OCI-LY7 (cell line): ENCODE results near the gene HRH1. TPM values are rescaled to one million over a fixed set of nuclear protein-coding genes. Genes with fewer than 3 reads are reported as not detected.

Experiments
- BruUV-seq: library from RNA; stranded (reverse); fragments of 400-500 nt; replicated peaks from 2 replicates; lab custom pipeline; 2021; lab: Mats Ljungman, UMichigan
- CTCF ChIA-PET: fragments of 300-600 bp; sonication (Branson Sonifier 250); formaldehyde crosslinking; loops from one replicate; lab custom pipeline; 2022; ENCODE audit warnings: antibody characterized with exemption; ENCODE audit not compliant: unreplicated experiment; lab: Charles Lee
- POLR2A ChIA-PET: fragments of 300-600 bp; sonication (Branson Sonifier 250); formaldehyde crosslinking; loops from one replicate; lab custom pipeline; 2022; ENCODE audit warnings: antibody characterized with exemption; lab: Charles Lee
- DNase-seq: peaks from one replicate; pipeline ENCODE4 v3.0.0-alpha.2; 2015; ENCODE audit warnings: low spot score
- H2AFZ ChIP-seq: fragments of 200-600 bp; sonication (generic), shearing (Covaris generic); 2 replicates; pipeline ENCODE4 v1.6.1; 2014; ENCODE audit warnings: mild to moderate bottlenecking, antibody characterized with exemption, low read length, moderate library complexity
- H3K27ac ChIP-seq: fragments of 200-600 bp; sonication (generic); 2 replicates; pipeline ENCODE4 v1.5.1; 2014; ENCODE audit warnings: mixed run types, low read depth, mild to moderate bottlenecking, moderate library complexity, low read length, inconsistent platforms; ENCODE audit not compliant: poor library complexity, severe bottlenecking
- H3K36me3 ChIP-seq: fragments of 200-600 bp; sonication (generic); 2 replicates; pipeline ENCODE4 v1.6.1; 2014; ENCODE audit warnings: mild to moderate bottlenecking, antibody characterized with exemption, low read length, moderate library complexity, mixed read lengths; ENCODE audit not compliant: insufficient read depth
- H3K4me1 ChIP-seq: fragments of 200-600 bp; sonication (generic); 2 replicates; pipeline ENCODE4 v1.5.1; 2014; ENCODE audit warnings: mild to moderate bottlenecking, low read length; ENCODE audit not compliant: insufficient read depth, poor library complexity, severe bottlenecking
- H3K4me2 ChIP-seq: fragments of 200-600 bp; sonication (generic); 2 replicates; pipeline ENCODE4 v1.6.1; 2014; ENCODE audit warnings: mild to moderate bottlenecking, low read length
- H3K4me3 ChIP-seq: fragments of 200-600 bp; sonication (generic); 2 replicates; pipeline ENCODE4 v1.5.1; 2014; ENCODE audit warnings: mild to moderate bottlenecking, low read depth, low read length; ENCODE audit not compliant: poor library complexity, severe bottlenecking
- H3K79me2 ChIP-seq: fragments of 200-600 bp; sonication (generic); 2 replicates; pipeline ENCODE4 v1.6.1; 2016; ENCODE audit warnings: low read depth, mild to moderate bottlenecking, low read length, moderate library complexity, mixed read lengths; ENCODE audit not compliant: insufficient read depth
- H3K9me2 ChIP-seq: fragments of 200-600 bp; sonication (generic); 2 replicates; pipeline ENCODE4 v1.6.1; 2016; ENCODE audit warnings: mild to moderate bottlenecking, low read length, mixed read lengths; ENCODE audit not compliant: insufficient read depth
- H3K9me3 ChIP-seq: fragments of 200-600 bp; sonication (generic); 2 replicates; pipeline ENCODE4 v1.6.1; 2014; ENCODE audit warnings: mild to moderate bottlenecking, mixed run types, low read length, mixed read lengths
- H4K20me1 ChIP-seq: fragments of 200-600 bp; sonication (generic); 2 replicates; pipeline ENCODE4 v1.6.1; 2014; ENCODE audit warnings: mild to moderate bottlenecking, antibody characterized with exemption, low read length, moderate library complexity, mixed read lengths; ENCODE audit not compliant: insufficient read depth
- CTCF ChIP-seq: fragments of 200-600 bp; sonication (generic); conservative IDR thresholded peaks from 2 replicates; pipeline ENCODE4 v1.5.1; 2014; ENCODE audit warnings: mild to moderate bottlenecking, antibody characterized with exemption, low read length, moderate library complexity, mixed read lengths
- EZH2phosphoT487 ChIP-seq: fragments of 200-600 bp; sonication (generic); IDR thresholded peaks from 2 replicates; pipeline ENCODE4 v1.6.1; 2018; ENCODE audit warnings: low read depth, borderline replicate concordance, mild to moderate bottlenecking, mixed run types, antibody characterized with exemption, low read length, moderate library complexity, mixed read lengths
- intact Hi-C: fragments of 100-400 bp; cut with micrococcal nuclease; formaldehyde crosslinking; loops from one replicate; pipeline ENCODE4 v1.10.0; 2022; ENCODE audit not compliant: unreplicated experiment
- total RNA-seq, 2 experiments: library from RNA; depleted of rRNA in 1 of 2; stranded (reverse); fragments of >200 nt in 1 of 2; shearing (Covaris generic) in 1 of 2; gene quantifications; 2 replicates each; pipeline ENCODE4 v1.2.3, GENCODE V29; 2014 to 2022

HRH1 gene
- total RNA-seq, 2 experiments from 2014 or later: not detected

DNA sequence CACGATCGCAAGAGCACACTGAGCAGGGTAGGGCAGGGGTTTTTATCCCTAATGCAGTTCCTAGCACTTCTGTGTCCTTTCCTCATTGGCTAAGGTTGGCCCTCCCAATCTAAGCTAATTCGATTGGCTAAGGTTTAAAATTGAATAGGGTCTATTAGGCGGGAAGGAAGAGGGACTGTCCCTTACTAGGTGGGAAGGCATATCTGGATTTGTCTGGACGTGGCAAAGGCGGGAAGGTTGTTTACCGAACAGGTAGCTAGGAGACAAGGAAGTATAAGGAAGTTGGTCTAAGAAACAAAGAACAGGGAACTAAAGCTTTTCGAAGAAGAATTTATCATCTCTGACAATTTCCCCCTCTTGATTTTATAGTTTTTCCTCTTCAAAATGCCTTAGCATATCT lies 93.1 kb downstream of the HRH1 start:
- no peaks in the 10 kb centered on the region for H3K36me3 ChIP-seq
- POLR2A ChIA-PET: no interaction called here
- H2AFZ ChIP-seq: no peak overlapping the region
- no peaks in the 10 kb centered on the region for H3K79me2 ChIP-seq
- no peak overlapping the region for H3K27ac ChIP-seq
- intact Hi-C loops: no loop called here
- H3K4me1 ChIP-seq: no peaks in the 10 kb centered on the region
- H4K20me1 ChIP-seq: no peaks in the 10 kb centered on the region
- DNase-seq: no peak
- no TSS peak for BruUV-seq
- H3K9me2 ChIP-seq: no peaks in the 10 kb centered on the region
- H3K9me3 ChIP-seq: no peaks in the 10 kb centered on the region
- TF ChIP-seq CTCF (no peak), EZH2phosphoT487 (no peak)
- CTCF ChIA-PET: no interaction called here
- H3K4me2 ChIP-seq: no peak overlapping the region
- H3K4me3 ChIP-seq: no peak overlapping the region

DNA sequence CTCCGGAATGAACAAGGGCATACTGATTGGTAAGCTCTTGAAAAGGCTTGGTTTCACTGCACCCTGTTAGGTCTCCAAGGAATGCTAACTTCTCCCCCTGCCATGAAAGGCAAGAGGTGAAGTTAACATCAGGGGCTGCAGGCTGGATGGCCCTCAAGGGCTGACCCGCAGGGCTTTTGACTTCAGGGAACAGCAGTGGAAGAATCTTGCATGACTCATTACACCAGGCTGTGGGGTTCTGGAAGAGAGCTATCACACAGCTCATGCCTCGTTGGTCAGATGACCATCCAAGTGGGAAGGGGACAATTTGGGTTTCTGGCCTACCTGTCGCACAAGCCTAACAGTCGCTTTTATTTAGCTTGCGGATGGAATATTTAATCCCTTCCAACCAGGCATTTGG lies 94.3 kb downstream of the HRH1 start:
- no peak overlapping the region for H3K4me2 ChIP-seq
- H2AFZ ChIP-seq: no peak overlapping the region
- POLR2A ChIA-PET: interaction anchor here (0.6 to 1.1 kb wide), 4 partner anchors 24 to 1089 kb away, joined by 3 to 7 read pairs (median 4); partner anchors contain the start of gene ATG7
- CTCF ChIA-PET: interaction anchor here (0.6 kb wide), 1 partner anchor 48 kb away, joined by 4 read pairs; no protein-coding TSS in a partner anchor
- H3K79me2 ChIP-seq: no peaks in the 10 kb centered on the region
- no peak for DNase-seq
- H3K9me3 ChIP-seq: no peaks in the 10 kb centered on the region
- H3K27ac ChIP-seq: no peak overlapping the region
- no peaks in the 10 kb centered on the region for H3K9me2 ChIP-seq
- TF ChIP-seq CTCF: no peak
- no peak for TF ChIP-seq EZH2phosphoT487
- no peaks in the 10 kb centered on the region for H3K4me1 ChIP-seq
- no peaks in the 10 kb centered on the region for H4K20me1 ChIP-seq
- no TSS peak for BruUV-seq
- intact Hi-C loops: no loop called here
- H3K4me3 ChIP-seq: no peak overlapping the region
- no peaks in the 10 kb centered on the region for H3K36me3 ChIP-seq

GRCh38 chr3:11250902-11251806 lies 96.9 kb downstream of the HRH1 start:
- TF ChIP-seq CTCF (no peak), EZH2phosphoT487 (no peak)
- Histone ChIP-seq H3K36me3 (no peaks in the 10 kb centered on the region), H3K4me1 (no peaks in the 10 kb centered on the region), H3K4me3 (no peak overlapping the region), H4K20me1 (no peaks in the 10 kb centered on the region), H2AFZ (no peak overlapping the region), H3K9me3 (no peaks in the 10 kb centered on the region), H3K27ac (no peak overlapping the region), H3K4me2 (no peak overlapping the region), H3K79me2 (no peaks in the 10 kb centered on the region), H3K9me2 (no peaks in the 10 kb centered on the region)
- ChIA-PET CTCF (no interaction called here), POLR2A (no interaction called here)
- intact Hi-C loops: no loop called here
- no peak for DNase-seq
- BruUV-seq: no TSS peak
